GM12878 (cell line): ENCODE results near the gene GNAL. TPM values are rescaled to one million over a fixed set of nuclear protein-coding genes. Genes with fewer than 3 reads are reported as not detected.

Experiments
- ATAC-seq: fragments of 200-7000 bp; cut with Tn5 transposase; 3 replicates; pipeline ENCODE4 v1.9.1; 2020; ENCODE audit warnings: mild to moderate bottlenecking, moderate library complexity
- BruUV-seq: library from RNA; stranded (reverse); fragments of 400-500 nt; replicated peaks from 2 replicates; lab custom pipeline; 2021; lab: Mats Ljungman, UMichigan
- CTCF ChIA-PET: fragments of 300-600 bp; sonication (Branson Sonifier 250); formaldehyde crosslinking; extraction: SDS; loops from one replicate; lab custom pipeline; 2021; ENCODE audit warnings: inconsistent platforms; lab: Yijun Ruan, JAX
- POLR2A ChIA-PET: fragments of 350-600 bp; formaldehyde crosslinking; extraction: SDS; loops from one replicate; lab custom pipeline; 2021; ENCODE audit warnings: inconsistent platforms; lab: Charles Lee
- RAD21 ChIA-PET: fragments of 300-600 bp; sonication (Branson Sonifier 250); formaldehyde crosslinking; loops from one replicate; lab custom pipeline; 2023; ENCODE audit warnings: antibody characterized with exemption; ENCODE audit not compliant: unreplicated experiment; lab: Charles Lee
- SMC1A ChIA-PET: fragments of 300-600 bp; sonication (Branson Sonifier 250); formaldehyde crosslinking; loops from one replicate; lab custom pipeline; 2023; ENCODE audit not compliant: unreplicated experiment, uncharacterized antibody; lab: Charles Lee
- DNase-seq: peaks from one replicate; pipeline ENCODE4 v3.0.0-alpha.2; 2011; ENCODE audit warnings: low read depth, low spot score
- FAIRE-seq: peaks from 3 replicates; lab custom pipeline; 2011; peaks lifted over from hg19 to GRCh38; lab: Jason Lieb, UNC
- H2AFZ ChIP-seq: 2 replicates; pipeline ENCODE4 v1.6.0; 2011; ENCODE audit warnings: low read depth, low read length, control low read depth; ENCODE audit not compliant: control insufficient read depth
- H3K27ac ChIP-seq: 2 replicates; pipeline ENCODE4 v1.5.1; 2011; ENCODE audit warnings: control low read depth; ENCODE audit not compliant: control insufficient read depth, insufficient read depth
- H3K27me3 ChIP-seq, 2 experiments: replicated peaks in 1 of 2; 2 replicates each; pipeline versions ENCODE4 v1.6.0 to v1.6.1; 2011; ENCODE audit warnings: low read length in 1 of 2; ENCODE audit not compliant: control insufficient read depth in 2 of 2, insufficient read depth in 2 of 2
- H3K36me3 ChIP-seq, 2 experiments: 2 replicates each; pipeline ENCODE4 v1.5.1; 2011; ENCODE audit warnings: low read length in 1 of 2; ENCODE audit not compliant: control insufficient read depth in 2 of 2, insufficient read depth in 2 of 2
- H3K4me1 ChIP-seq: 2 replicates; pipeline ENCODE4 v1.6.1; 2011; ENCODE audit warnings: mild to moderate bottlenecking, low read length, moderate library complexity, mixed read lengths; ENCODE audit not compliant: control insufficient read depth, insufficient read depth
- H3K4me2 ChIP-seq: 2 replicates; pipeline ENCODE4 v1.6.0; 2011; ENCODE audit warnings: control low read depth; ENCODE audit not compliant: control insufficient read depth, insufficient read depth
- H3K4me3 ChIP-seq: fragments of 200-600 bp; sonication (generic); 2 replicates; pipeline ENCODE4 v1.5.1; 2016
- H3K79me2 ChIP-seq: 2 replicates; pipeline ENCODE4 v1.6.0; 2011; ENCODE audit warnings: low read length; ENCODE audit not compliant: control insufficient read depth, insufficient read depth
- H3K9ac ChIP-seq: 2 replicates; pipeline ENCODE4 v1.8.0; 2011; ENCODE audit warnings: low read length, control low read depth, mixed read lengths; ENCODE audit not compliant: control insufficient read depth, insufficient read depth
- H3K9me3 ChIP-seq: replicated peaks from 3 replicates; pipeline ENCODE4 v1.5.1; 2011; ENCODE audit warnings: mild to moderate bottlenecking, low read length; ENCODE audit not compliant: control insufficient read depth, insufficient read depth
- H4K20me1 ChIP-seq: 2 replicates; pipeline ENCODE4 v1.6.0; 2011; ENCODE audit not compliant: control insufficient read depth, insufficient read depth
- NFYB ChIP-seq: IDR thresholded peaks from 2 replicates; pipeline ENCODE4 v1.6.1; 2011; ENCODE audit warnings: low read depth, mild to moderate bottlenecking, low read length, improper control_type of control experiment, moderate library complexity; ENCODE audit not compliant: insufficient read depth
- NRF1 ChIP-seq: conservative IDR thresholded peaks from 2 replicates; pipeline ENCODE4 v1.6.1; 2011; ENCODE audit warnings: mild to moderate bottlenecking, low read depth, low read length, improper control_type of control experiment
- SRF ChIP-seq, 2 experiments: IDR thresholded peaks; 2 replicates each; pipeline ENCODE4 v1.6.1; 2011; ENCODE audit warnings: low read depth in 2 of 2, low read length in 2 of 2, mild to moderate bottlenecking in 1 of 2, moderate library complexity in 1 of 2
- WGBS: methylation state at CpG from one replicate; pipeline ENCODE4 v1.1.6; 2016; ENCODE audit warnings: low lambda C conversion rate; ENCODE audit not compliant: insufficient replicate concordance, insufficient coverage; ENCODE audit errors: missing lambda C conversion rate; 5-methylcytosine and 5-hydroxymethylcytosine counted together
- in situ Hi-C: fragments of 300-500 bp; cut with MboI; formaldehyde crosslinking; loops from 9 replicates; pipeline ENCODE4 v1.14.3; 2018; ENCODE audit warnings: mixed read lengths
- intact Hi-C: fragments of 100-400 bp; cut with micrococcal nuclease; formaldehyde crosslinking; loops from one replicate; pipeline ENCODE4 v1.14.2; 2022; ENCODE audit not compliant: unreplicated experiment
- microRNA-seq: library from miRNA; unstranded; fragments of <30 nt; microRNA quantifications from one replicate; pipeline ENCODE4, GENCODE V29; 2018
- polyA plus RNA-seq, 11 experiments: library from polyadenylated mRNA; depleted of rRNA in 4 of 11; unstranded in 6 of 11; stranded (reverse) in 5 of 11; fragments of >200 nt; fragmentation: Nextera tagmentation in 4 of 11; fragmentation: Illumina TruSeq in 1 of 11; extraction: Ambion mirVana in 4 of 11; extraction: Trizol in 1 of 11; gene quantifications; 1 replicate in 1 of 11; 2 replicates in 10 of 11; pipeline versions ENCODE4 v1.2.1 to v1.2.3, GENCODE V29; 2011 to 2016; ENCODE audit warnings: inconsistent platforms in 2 of 11, missing spikeins in 2 of 11, low read depth in 1 of 11
- total RNA-seq, 4 experiments: library from RNA; depleted of rRNA in 3 of 4; stranded (reverse); fragments of >200 nt in 3 of 4; fragmentation: Illumina TruSeq in 1 of 4; extraction: Trizol in 1 of 4; gene quantifications; 2 replicates each; pipeline versions ENCODE4 v1.2.1 to v1.2.3, GENCODE V29; 2013 to 2021

Gene GNAL
- total and polyA plus RNA-seq, 10 of the 15 experiments (the other 5 are each of a cell fraction or from before 2014, with no cell fraction given), result 0.02 to 0.39 (median 0.05) TPM; not detected in 5

GRCh38 chr18:11932393-11932792 lies 243.3 kb downstream of the GNAL start:
- ChIA-PET RAD21 (no interaction called here), POLR2A (no interaction called here), CTCF (interaction anchor here (1.0 to 2.1 kb wide), 5 partner anchors 9 to 117 kb away, joined by 3 to 6 read pairs (median 3); no protein-coding TSS in a partner anchor), SMC1A (no interaction called here)
- H3K4me2 ChIP-seq, result no peak overlapping the region
- H3K9ac ChIP-seq, result no peak overlapping the region
- WGBS, result 76% methylated on average over 11 of the region's 14 CpGs
- no peak for FAIRE-seq
- no peak overlapping the region for H3K27ac ChIP-seq
- DNase-seq, result no peak
- intact Hi-C loops, result no loop called here
- no peaks in the 10 kb centered on the region for H3K79me2 ChIP-seq
- H3K4me1 ChIP-seq, result no peaks in the 10 kb centered on the region
- in situ Hi-C loops, result loop anchor here (5.0 kb wide), 1 partner anchor 65 kb away; no protein-coding TSS in a partner anchor
- H3K4me3 ChIP-seq, result no peak overlapping the region
- H4K20me1 ChIP-seq, result no peaks in the 10 kb centered on the region
- no peak for ATAC-seq
- H3K9me3 ChIP-seq, result no peaks in the 10 kb centered on the region
- no TSS peak for BruUV-seq
- TF ChIP-seq NFYB (no peak), NRF1 (no peak), SRF (IDR thresholded peaks at IDR 0.05; ENCODE audit: low read depth in 2 of 2, low read length in 2 of 2) (no peak)
- H3K27me3 ChIP-seq, result no peaks in the 10 kb centered on the region
- H2AFZ ChIP-seq, result no peak overlapping the region
- no peaks in the 10 kb centered on the region for H3K36me3 ChIP-seq

Small RNAs within 50 kb of the gene (microRNA-seq; reads per million reads assigned to microRNA genes)
- gene MIR7153, result not detected

Other genes with a start within 250 kb of the GNAL start
- gene SLC35G4, start 79.7 kb upstream of the GNAL start, total RNA-seq (2014; rRNA removed), result not detected in 2 replicates
- gene SLC35G4, start 79.7 kb upstream of the GNAL start, total RNA-seq (2014; rRNA removed; fragmentation: Illumina TruSeq; extraction: Trizol), result not detected in 2 replicates
- gene SLC35G4, start 79.7 kb upstream of the GNAL start, total RNA-seq (2021), result not detected in 2 replicates
- gene SLC35G4, start 79.7 kb upstream of the GNAL start, polyA plus RNA-seq (2011; rRNA removed), result not detected in 2 replicates
- gene SLC35G4, start 79.7 kb upstream of the GNAL start, polyA plus RNA-seq (2014; fragmentation: Illumina TruSeq; extraction: Trizol), result not detected in 2 replicates
- gene SLC35G4, start 79.7 kb upstream of the GNAL start, polyA plus RNA-seq (2014; fragmentation: Nextera tagmentation; extraction: Ambion mirVana), result not detected
- gene SLC35G4, start 79.7 kb upstream of the GNAL start, polyA plus RNA-seq (2014; rRNA removed), result not detected in 2 replicates
- not detected for gene SLC35G4, start 79.7 kb upstream of the GNAL start, polyA plus RNA-seq (2016; fragmentation: Nextera tagmentation; extraction: Ambion mirVana)
- 17.8 and 21.1 TPM in 2 replicates for gene CHMP1B, start 162.1 kb downstream of the GNAL start, total RNA-seq (2014; rRNA removed)
- 19.0 and 19.9 TPM in 2 replicates for gene CHMP1B, start 162.1 kb downstream of the GNAL start, total RNA-seq (2014; rRNA removed; fragmentation: Illumina TruSeq; extraction: Trizol)
- 14.4 and 15.1 TPM in 2 replicates for gene CHMP1B, start 162.1 kb downstream of the GNAL start, total RNA-seq (2021)
- 20.4 and 25.7 TPM in 2 replicates for gene CHMP1B, start 162.1 kb downstream of the GNAL start, polyA plus RNA-seq (2011; rRNA removed)
- 15.4 and 18.1 TPM in 2 replicates for gene CHMP1B, start 162.1 kb downstream of the GNAL start, polyA plus RNA-seq (2014; fragmentation: Illumina TruSeq; extraction: Trizol)
- gene CHMP1B, start 162.1 kb downstream of the GNAL start, polyA plus RNA-seq (2014; fragmentation: Nextera tagmentation; extraction: Ambion mirVana), result 10 to 100 TPM in 1 of 2 experiments, 1 to 10 TPM in 1; 8.5 to 12.1 TPM
- 17.4 and 20.1 TPM in 2 replicates for gene CHMP1B, start 162.1 kb downstream of the GNAL start, polyA plus RNA-seq (2014; rRNA removed)
- gene CHMP1B, start 162.1 kb downstream of the GNAL start, polyA plus RNA-seq (2016; fragmentation: Nextera tagmentation; extraction: Ambion mirVana), result 10 to 100 TPM; 22.0 to 24.0 TPM
- 24.9 and 26.4 TPM in 2 replicates for gene MPPE1, start 219.1 kb downstream of the GNAL start, total RNA-seq (2014; rRNA removed)
- 14.5 and 17.5 TPM in 2 replicates for gene MPPE1, start 219.1 kb downstream of the GNAL start, total RNA-seq (2014; rRNA removed; fragmentation: Illumina TruSeq; extraction: Trizol)
- 24.0 and 31.5 TPM in 2 replicates for gene MPPE1, start 219.1 kb downstream of the GNAL start, total RNA-seq (2021)
- gene MPPE1, start 219.1 kb downstream of the GNAL start, polyA plus RNA-seq (2011; rRNA removed), result 32.3 and 33.5 TPM in 2 replicates
- 18.6 and 19.5 TPM in 2 replicates for gene MPPE1, start 219.1 kb downstream of the GNAL start, polyA plus RNA-seq (2014; fragmentation: Illumina TruSeq; extraction: Trizol)
- 10 to 100 TPM; 13.8 to 15.6 TPM for gene MPPE1, start 219.1 kb downstream of the GNAL start, polyA plus RNA-seq (2014; fragmentation: Nextera tagmentation; extraction: Ambion mirVana)
- gene MPPE1, start 219.1 kb downstream of the GNAL start, polyA plus RNA-seq (2014; rRNA removed), result 27.7 and 33.6 TPM in 2 replicates
- 10 to 100 TPM; 30.3 to 34.5 TPM for gene MPPE1, start 219.1 kb downstream of the GNAL start, polyA plus RNA-seq (2016; fragmentation: Nextera tagmentation; extraction: Ambion mirVana)